Measurements from ENCODE around the gene MRTFB.

Gene MRTFB

GRCh38 chr16:14315683-14316320 lies 244.7 kb downstream of the MRTFB start:
- DNase-seq = no peak
